Mesenchymal stem cell (in vitro differentiated cells and primary cell): Measurements from ENCODE around the gene MBLAC2.

Source experiments
- DNase-seq: peaks from one replicate; pipeline ENCODE4 v3.0.0-alpha.2; 2013
- H2AFZ ChIP-seq: one replicate; pipeline ENCODE4 v1.6.1; 2013; ENCODE audit warnings: low read depth, mild to moderate bottlenecking, control low read depth, inconsistent platforms, low read length, moderate library complexity
- H2AK5ac ChIP-seq: 2 replicates; pipeline ENCODE4 v1.6.1; 2013; ENCODE audit warnings: low read length, moderate library complexity, mild to moderate bottlenecking, inconsistent platforms; ENCODE audit not compliant: severe bottlenecking
- H2BK120ac ChIP-seq: one replicate; pipeline ENCODE4 v1.6.1; 2013; ENCODE audit warnings: low read depth, mild to moderate bottlenecking, inconsistent platforms, low read length, moderate library complexity
- H2BK12ac ChIP-seq, 2 experiments: one replicate each; pipeline ENCODE4 v1.6.1; 2013; ENCODE audit warnings: inconsistent platforms in 2 of 2, low read length in 2 of 2, mild to moderate bottlenecking in 2 of 2, moderate library complexity in 2 of 2, control low read depth in 1 of 2
- H2BK15ac ChIP-seq: one replicate; pipeline ENCODE4 v1.6.1; 2013; ENCODE audit warnings: mild to moderate bottlenecking, low read depth, inconsistent platforms; ENCODE audit not compliant: poor library complexity, severe bottlenecking
- H2BK5ac ChIP-seq: 2 replicates; pipeline ENCODE4 v1.6.1; 2013; ENCODE audit warnings: low read depth, mild to moderate bottlenecking, low read length, control low read depth, inconsistent platforms; ENCODE audit not compliant: poor library complexity, severe bottlenecking
- H3K14ac ChIP-seq, 2 experiments: one replicate each; pipeline ENCODE4 v1.6.1; 2013; ENCODE audit warnings: inconsistent platforms in 2 of 2, low read length in 2 of 2, control low read depth in 1 of 2, mild to moderate bottlenecking in 1 of 2, moderate library complexity in 1 of 2
- H3K18ac ChIP-seq, 2 experiments: one replicate each; pipeline ENCODE4 v1.6.1; 2013; ENCODE audit warnings: inconsistent platforms in 2 of 2, low read length in 2 of 2, control low read depth in 1 of 2, low read depth in 1 of 2, mild to moderate bottlenecking in 1 of 2
- H3K23ac ChIP-seq, 2 experiments: one replicate each; pipeline ENCODE4 v1.6.1; 2013; ENCODE audit warnings: inconsistent platforms in 2 of 2, low read length in 2 of 2, mild to moderate bottlenecking in 2 of 2, moderate library complexity in 2 of 2, control low read depth in 1 of 2
- H3K27ac ChIP-seq: 2 replicates; pipeline ENCODE4 v1.5.1; 2013; ENCODE audit warnings: mild to moderate bottlenecking, moderate library complexity, low read length, control low read depth, inconsistent platforms; ENCODE audit not compliant: poor library complexity, severe bottlenecking
- H3K27me3 ChIP-seq, 2 experiments: 2 replicates each; pipeline versions ENCODE4 v1.6.1 to v1.7.0; 2013; ENCODE audit warnings: low read length in 2 of 2, mild to moderate bottlenecking in 2 of 2, moderate library complexity in 2 of 2, control low read depth in 1 of 2, inconsistent platforms in 1 of 2; ENCODE audit not compliant: control insufficient read depth in 1 of 2, insufficient read depth in 1 of 2
- H3K36me3 ChIP-seq, 2 experiments: 2 replicates each; pipeline versions ENCODE4 v1.6.1 to v1.7.0; 2013; ENCODE audit warnings: low read length in 2 of 2, control low read depth in 1 of 2, inconsistent platforms in 1 of 2, low read depth in 1 of 2, mild to moderate bottlenecking in 1 of 2; ENCODE audit not compliant: insufficient read depth in 2 of 2, control insufficient read depth in 1 of 2
- H3K4ac ChIP-seq, 2 experiments: one replicate each; pipeline ENCODE4 v1.6.1; 2013; ENCODE audit warnings: inconsistent platforms in 2 of 2, low read length in 2 of 2, mild to moderate bottlenecking in 2 of 2, moderate library complexity in 2 of 2, control low read depth in 1 of 2, low read depth in 1 of 2
- H3K4me1 ChIP-seq: 2 replicates; pipeline ENCODE4 v1.6.1; 2013; ENCODE audit warnings: low read depth, low read length, control low read depth; ENCODE audit not compliant: control insufficient read depth, insufficient read depth
- H3K4me2 ChIP-seq: 2 replicates; pipeline ENCODE4 v1.6.1; 2013; ENCODE audit warnings: low read length, mild to moderate bottlenecking, inconsistent platforms; ENCODE audit not compliant: poor library complexity, severe bottlenecking
- H3K4me3 ChIP-seq, 2 experiments: 2 replicates each; pipeline versions ENCODE4 v1.5.1 to v1.7.0; 2013; ENCODE audit warnings: low read length in 2 of 2, mild to moderate bottlenecking in 2 of 2, control low read depth in 1 of 2, low read depth in 1 of 2; ENCODE audit not compliant: insufficient read depth in 1 of 2
- H3K79me1 ChIP-seq: replicated peaks from 2 replicates; pipeline ENCODE4 v1.6.1; 2013; ENCODE audit warnings: mild to moderate bottlenecking, control low read depth, low read length, inconsistent platforms; ENCODE audit not compliant: poor library complexity, severe bottlenecking
- H3K9ac ChIP-seq: 2 replicates; pipeline ENCODE4 v1.7.0; 2013; ENCODE audit warnings: mild to moderate bottlenecking, low read length, moderate library complexity
- H3K9me3 ChIP-seq: 2 replicates; pipeline ENCODE4 v1.7.0; 2013; ENCODE audit warnings: mild to moderate bottlenecking, low read length; ENCODE audit not compliant: control insufficient read depth
- H4K8ac ChIP-seq: one replicate; pipeline ENCODE4 v1.6.1; 2013; ENCODE audit warnings: inconsistent platforms, mild to moderate bottlenecking, low read length, moderate library complexity
- H4K91ac ChIP-seq: one replicate; pipeline ENCODE4 v1.6.1; 2013; ENCODE audit warnings: mild to moderate bottlenecking, low read length, inconsistent platforms
- WGBS: methylation state at CpG from one replicate; pipeline ENCODE4 v1.1.7; 2013; ENCODE audit warnings: mixed read lengths; 5-methylcytosine and 5-hydroxymethylcytosine counted together

Gene MBLAC2

GRCh38 chr5:90438100-90438499, 36.5 kb downstream of the MBLAC2 start:
- Histone ChIP-seq H3K27me3 (peaks cover 0 to 9% of the 10 kb centered on the region in 2 experiments), H2BK15ac (no peak overlapping the region), H2AFZ (no peak overlapping the region), H3K27ac (no peak overlapping the region), H3K4me2 (no peak overlapping the region), H2BK120ac (no peak overlapping the region), H3K9ac (no peak overlapping the region), H3K4me1 (no peaks in the 10 kb centered on the region), H3K4me3 (no peak overlapping the region), H2AK5ac (no peak overlapping the region), H3K23ac (no peak overlapping the region), H2BK12ac (no peak overlapping the region), H3K9me3 (no peaks in the 10 kb centered on the region), H4K8ac (no peak overlapping the region), H2BK5ac (no peak overlapping the region), H3K14ac (no peak overlapping the region), H3K4ac (no peak overlapping the region), H4K91ac (no peak overlapping the region), H3K36me3 (no peaks in the 10 kb centered on the region), H3K18ac (no peak overlapping the region), H3K79me1 (no peaks in the 10 kb centered on the region)
- no CpG with 5 or more reads among the region's 1 CpG for WGBS
- DNase-seq = no peak

GRCh38 chr5:90437663-90438062, 36.9 kb downstream of the MBLAC2 start:
- no peak overlapping the region for H2BK15ac ChIP-seq
- no peak for DNase-seq
- no peak overlapping the region for H3K9ac ChIP-seq
- peaks cover 0 to 9% of the 10 kb centered on the region in 2 experiments for H3K27me3 ChIP-seq
- no peak overlapping the region for H2AK5ac ChIP-seq
- no peaks in the 10 kb centered on the region for H3K36me3 ChIP-seq
- no peaks in the 10 kb centered on the region for H3K79me1 ChIP-seq
- no peak overlapping the region for H2BK120ac ChIP-seq
- no peaks in the 10 kb centered on the region for H3K4me1 ChIP-seq
- H3K4me2 ChIP-seq = no peak overlapping the region
- H2BK12ac ChIP-seq = no peak overlapping the region
- H2AFZ ChIP-seq = no peak overlapping the region
- H3K9me3 ChIP-seq = no peaks in the 10 kb centered on the region
- H3K18ac ChIP-seq = no peak overlapping the region
- no peak overlapping the region for H3K23ac ChIP-seq
- H4K91ac ChIP-seq = no peak overlapping the region
- no peak overlapping the region for H4K8ac ChIP-seq
- H3K4me3 ChIP-seq = no peak overlapping the region
- no peak overlapping the region for H3K27ac ChIP-seq
- no peak overlapping the region for H3K4ac ChIP-seq
- no peak overlapping the region for H2BK5ac ChIP-seq
- H3K14ac ChIP-seq = no peak overlapping the region

GRCh38 chr5:90434116-90434714, 40.4 kb downstream of the MBLAC2 start:
- no peak overlapping the region for H3K4me3 ChIP-seq
- H4K91ac ChIP-seq = no peak overlapping the region
- H3K9me3 ChIP-seq = no peaks in the 10 kb centered on the region
- H3K4me2 ChIP-seq = no peak overlapping the region
- 86% methylated on average over 1 of the region's 5 CpGs for WGBS
- no peaks in the 10 kb centered on the region for H3K4me1 ChIP-seq
- no peak overlapping the region for H3K18ac ChIP-seq
- no peak overlapping the region for H2BK15ac ChIP-seq
- H2AK5ac ChIP-seq = no peak overlapping the region
- H2BK5ac ChIP-seq = no peak overlapping the region
- H3K27ac ChIP-seq = no peak overlapping the region
- H3K27me3 ChIP-seq = peaks cover 0 to 9% of the 10 kb centered on the region in 2 experiments
- H2BK120ac ChIP-seq = no peak overlapping the region
- H3K14ac ChIP-seq = no peak overlapping the region
- H2BK12ac ChIP-seq = no peak overlapping the region
- no peak overlapping the region for H3K4ac ChIP-seq
- H4K8ac ChIP-seq = no peak overlapping the region
- no peak overlapping the region for H3K9ac ChIP-seq
- no peak overlapping the region for H3K23ac ChIP-seq
- H2AFZ ChIP-seq = no peak overlapping the region
- DNase-seq = peak; percentile 42
- no peaks in the 10 kb centered on the region for H3K79me1 ChIP-seq
- H3K36me3 ChIP-seq = no peaks in the 10 kb centered on the region

- Histone ChIP-seq H3K4me2 (no peak overlapping the region), H3K14ac (no peak overlapping the region), H3K27ac (no peak overlapping the region), H3K18ac (no peak overlapping the region), H3K23ac (no peak overlapping the region), H2AK5ac (no peak overlapping the region), H3K4me3 (no peak overlapping the region), H4K8ac (no peak overlapping the region), H4K91ac (no peak overlapping the region), H3K79me1 (no peaks in the 10 kb centered on the region), H2BK12ac (no peak overlapping the region), H3K4me1 (no peaks in the 10 kb centered on the region), H3K9me3 (no peaks in the 10 kb centered on the region), H3K27me3 (no peaks in the 10 kb centered on the region), H3K36me3 (no peaks in the 10 kb centered on the region), H3K9ac (no peak overlapping the region), H2BK120ac (no peak overlapping the region), H2BK5ac (no peak overlapping the region), H3K4ac (no peak overlapping the region), H2AFZ (no peak overlapping the region), H2BK15ac (no peak overlapping the region)
- WGBS = no CpG with 5 or more reads among the region's 1 CpG
- DNase-seq = no peak
Observed at GRCh38 chr5:90424245-90424644, 50.3 kb downstream of the MBLAC2 start.
